ENCODE results near the gene RBFOX2. TPM values are rescaled to one million over a fixed set of nuclear protein-coding genes. Genes with fewer than 3 reads are reported as not detected.

RBFOX2 gene
- total and polyA plus RNA-seq, 2 of the 8 experiments (the other 6 are each of a cell fraction or from before 2014, with no cell fraction given) = 121 to 122 TPM

GRCh38 chr22:35864545-35865165 lies 164.0 kb downstream of the RBFOX2 start:
- Histone ChIP-seq H3K4me3 (ENCODE audit: extremely low read depth in 1 of 4, insufficient read depth in 2 of 4, low read depth in 3 of 4, low read length in 4 of 4) (no peak overlapping the region), H3K4me2 (ENCODE audit: insufficient read depth in 1 of 2, low read depth in 2 of 2, low read length in 2 of 2) (no peak overlapping the region), H3K27ac (ENCODE audit: low read depth, low read length) (no peak overlapping the region), H2BK15ac (ENCODE audit: low read length) (no peak overlapping the region), H2AK5ac (ENCODE audit: low read depth, low read length) (no peak overlapping the region), H3K4ac (replicated peaks; ENCODE audit: insufficient read length, low read depth, low read length) (no peak overlapping the region), H4K91ac (replicated peaks; ENCODE audit: insufficient read length, low read length) (no peak overlapping the region), H4K8ac (ENCODE audit: extremely low read depth, insufficient read depth, low read length) (no peak overlapping the region), H3K27me3 (replicated peaks in 1 of 4; ENCODE audit: control insufficient read depth in 3 of 4, extremely low read depth in 1 of 4, insufficient read depth in 3 of 4, low read length in 3 of 4) (no peaks in the 10 kb centered on the region), H2BK120ac (replicated peaks; ENCODE audit: low read depth, low read length) (no peak overlapping the region), H3K23me2 (ENCODE audit: low read depth, low read length) (no peaks in the 10 kb centered on the region), H2BK20ac (ENCODE audit: low read length) (no peak overlapping the region), H3K36me3 (ENCODE audit: control insufficient read depth in 2 of 4, insufficient read depth in 4 of 4, low read length in 3 of 4) (no peaks in the 10 kb centered on the region), H2BK5ac (ENCODE audit: low read depth, low read length) (no peak overlapping the region), H3K23ac (ENCODE audit: insufficient read length) (no peak overlapping the region), H4K20me1 (replicated peaks in 1 of 2; ENCODE audit: control insufficient read depth in 1 of 2, insufficient read depth in 2 of 2, low read length in 2 of 2) (peaks cover 0 to 4% of the 10 kb centered on the region in 2 experiments), H3K9me3 (ENCODE audit: insufficient read depth in 2 of 2, low read depth in 1 of 2, low read length in 1 of 2) (no peaks in the 10 kb centered on the region), H3K56ac (replicated peaks; ENCODE audit: insufficient read length, low read depth, low read length) (no peak overlapping the region), H3K79me2 (ENCODE audit: control insufficient read depth in 1 of 2, insufficient read depth in 2 of 2, low read length in 2 of 2) (peaks cover 0 to 56% of the 10 kb centered on the region in 2 experiments; a peak in 2 of 4 replicates), H3K9ac (replicated peaks in 1 of 4; ENCODE audit: extremely low read depth in 1 of 4, low read depth in 3 of 4, low read length in 3 of 4) (no peak overlapping the region), H3K18ac (ENCODE audit: extremely low read depth, low read length) (no peak overlapping the region), H2AFZ (ENCODE audit: low read length) (no peak overlapping the region), H4K5ac (ENCODE audit: insufficient read length, low read depth, low read length) (no peak overlapping the region), H2BK12ac (ENCODE audit: low read depth, low read length) (no peak overlapping the region), H3K79me1 (ENCODE audit: low read depth, low read length) (peaks cover 5% of the 10 kb centered on the region; the same call in 1 of the 2 replicates), H3K4me1 (replicated peaks in 1 of 4; ENCODE audit: control insufficient read depth in 3 of 4, insufficient read depth in 4 of 4, low read length in 3 of 4) (peaks cover 0 to 14% (median 10%) of the 10 kb centered on the region in 4 experiments; a peak in 3 of 7 replicates), H3K14ac (ENCODE audit: insufficient read length) (no peak overlapping the region)
- DNase-seq (ENCODE audit: low read depth in 1 of 2, low spot score in 2 of 2) (no peak), FAIRE-seq (no peak)
- ChIA-PET CTCF (ENCODE audit: partially characterized antibody) (no interaction called here), POLR2A (ENCODE audit: partially characterized antibody) (no interaction called here)
- TF ChIP-seq ASH2L (IDR thresholded peaks at IDR 0.05; ENCODE audit: low read length) (no peak), TCF12 (IDR thresholded peaks at IDR 0.05; ENCODE audit: low read depth, low read length) (no peak), POLR2AphosphoS5 (IDR thresholded peaks at IDR 0.05; ENCODE audit: low read depth, low read length) (no peak), MAFK (IDR thresholded peaks at IDR 0.05; ENCODE audit: low read depth, low read length) (no peak), SP1 (IDR thresholded peaks at IDR 0.05; ENCODE audit: low read depth, low read length) (no peak), TEAD4 (IDR thresholded peaks at IDR 0.05; ENCODE audit: low read depth, low read length) (no peak)

Data from H1 (cell line).